Renal pelvis (tissue), 4 donors: ENCODE measurements around the gene RPH3AL. TPM values are rescaled to one million over a fixed set of nuclear protein-coding genes. Genes with fewer than 3 reads are reported as not detected.

Experiments used
- DNase-seq: peaks from one replicate; pipeline ENCODE4 v3.0.0-alpha.2; 2013
- polyA plus RNA-seq, 3 donors: library from polyadenylated mRNA; unstranded; fragments of 120-200 nt; gene quantifications; one replicate each; pipeline ENCODE4 v1.2.1, GENCODE V29; 2013; ENCODE audit not compliant: insufficient read length in 3 of 3

The RPH3AL gene
- polyA plus RNA-seq, 3 donors, result 15.7 to 29.5 (median 23.1) TPM

GRCh38 chr17:302300-302698 is 50.3 kb downstream of the RPH3AL start:
- no peak for DNase-seq

- no peak for DNase-seq
Measured at GRCh38 chr17:301681-302299, 50.8 kb downstream of the RPH3AL start.

GRCh38 chr17:300881-301280 is 51.7 kb downstream of the RPH3AL start:
- no peak for DNase-seq

- DNase-seq, result no peak
Measured at GRCh38 chr17:299546-299945, 53.1 kb downstream of the RPH3AL start.

- peak; percentile 57 for DNase-seq
Measured at GRCh38 chr17:298791-299450, 53.7 kb downstream of the RPH3AL start.

DNA sequence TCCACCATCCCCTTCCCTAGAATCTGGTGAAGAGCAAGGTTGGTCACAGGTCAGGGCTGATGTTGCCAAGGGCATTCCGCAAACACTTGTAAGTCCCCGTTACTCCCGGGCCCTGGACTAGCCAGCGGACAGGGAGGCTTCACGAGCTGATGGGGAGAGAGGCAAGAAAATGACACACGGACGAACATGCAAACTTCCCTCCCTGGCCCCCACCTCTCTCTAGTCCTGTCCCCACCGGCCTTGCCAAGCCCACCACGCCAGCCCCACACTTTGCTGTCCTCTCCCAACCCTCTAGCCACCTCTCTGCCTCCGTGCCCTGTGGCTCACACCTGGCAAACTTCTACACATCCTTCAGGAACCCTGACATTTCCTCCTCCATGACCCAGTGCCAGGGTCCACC is 54.8 kb downstream of the RPH3AL start:
- no peak for DNase-seq

- no peak for DNase-seq
Measured at GRCh38 chr17:296906-297690, 55.5 kb downstream of the RPH3AL start.

DNA sequence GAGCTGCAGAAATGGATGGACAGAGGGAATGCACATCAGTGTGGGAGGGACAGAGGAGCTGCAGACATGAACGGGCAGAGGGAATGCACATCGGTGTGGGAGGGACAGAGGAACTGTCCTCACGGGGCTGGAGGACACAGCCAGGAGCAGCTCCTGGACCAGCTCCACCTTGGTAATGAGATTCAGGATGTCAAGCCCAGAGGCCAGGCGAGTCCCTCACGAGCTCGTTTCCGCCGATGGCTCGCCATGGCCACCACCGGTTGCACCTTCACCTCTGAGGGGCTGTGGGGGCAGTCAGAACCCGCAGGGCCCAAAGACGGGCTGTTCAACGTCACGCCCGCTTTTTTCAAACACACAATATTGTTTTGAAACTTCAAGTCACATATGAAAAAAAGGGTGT is 56.2 kb downstream of the RPH3AL start:
- DNase-seq, result no peak

DNA sequence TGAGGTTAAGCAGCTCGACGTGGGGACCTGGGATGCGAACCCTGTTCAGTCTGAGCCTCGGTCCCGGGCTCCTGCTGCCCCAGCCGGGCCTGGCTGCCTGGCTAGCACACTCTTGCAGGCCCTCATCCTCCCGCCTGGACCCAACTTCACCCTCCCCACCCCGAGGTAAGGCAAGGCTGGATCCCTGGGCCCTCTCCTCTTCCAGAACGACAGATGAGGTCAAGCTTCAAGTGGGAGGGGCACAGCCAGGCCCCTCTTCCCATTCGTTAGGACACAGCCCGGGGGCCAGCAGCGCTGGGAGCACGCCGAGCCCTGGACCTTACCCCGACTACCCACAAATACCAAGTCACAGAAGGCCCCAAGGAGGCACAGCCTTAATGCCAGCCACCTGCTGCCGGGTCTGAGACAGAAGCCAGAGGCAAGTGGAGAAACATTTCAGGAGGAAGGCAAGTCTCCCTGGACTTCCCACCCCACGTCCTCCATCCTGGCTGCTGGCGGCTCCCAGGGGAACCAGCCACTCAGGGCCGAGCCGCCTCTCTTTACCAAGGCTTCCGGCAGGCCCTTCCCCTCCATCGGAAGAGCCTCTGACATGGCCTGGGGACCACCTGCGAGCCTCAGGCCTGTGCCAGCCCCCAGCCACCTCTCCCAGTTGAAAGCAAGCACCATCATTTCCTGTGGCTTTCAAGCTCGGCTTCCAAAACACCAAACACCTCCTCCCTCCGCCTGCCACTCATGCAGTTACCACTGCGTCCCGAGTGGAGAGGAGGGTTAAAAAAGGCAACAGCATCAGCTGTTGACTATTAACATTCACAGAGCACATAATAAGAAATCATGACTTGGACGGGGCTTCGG is 59.9 kb downstream of the RPH3AL start:
- DNase-seq, result no peak

GRCh38 chr17:292016-292415 is 60.6 kb downstream of the RPH3AL start:
- no peak for DNase-seq

DNA sequence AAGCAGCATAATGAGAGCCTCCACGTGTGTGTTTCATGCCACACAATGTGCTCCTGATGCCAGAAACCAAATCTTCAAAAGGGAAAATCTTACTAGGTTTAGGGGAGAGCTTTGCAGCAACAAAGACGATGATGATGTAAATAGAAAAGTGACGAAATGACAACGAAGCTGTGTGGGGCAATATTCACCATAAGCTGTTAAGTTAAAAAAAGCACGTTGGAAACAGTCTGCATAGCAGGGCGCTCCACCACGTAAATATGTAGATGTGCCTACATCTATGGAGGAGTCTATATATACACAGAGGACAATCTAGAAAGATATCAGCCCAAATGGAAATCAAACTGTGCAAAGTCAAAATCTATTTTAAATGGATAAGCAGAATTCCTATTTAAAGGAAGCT is 61.0 kb downstream of the RPH3AL start:
- no peak for DNase-seq

DNA sequence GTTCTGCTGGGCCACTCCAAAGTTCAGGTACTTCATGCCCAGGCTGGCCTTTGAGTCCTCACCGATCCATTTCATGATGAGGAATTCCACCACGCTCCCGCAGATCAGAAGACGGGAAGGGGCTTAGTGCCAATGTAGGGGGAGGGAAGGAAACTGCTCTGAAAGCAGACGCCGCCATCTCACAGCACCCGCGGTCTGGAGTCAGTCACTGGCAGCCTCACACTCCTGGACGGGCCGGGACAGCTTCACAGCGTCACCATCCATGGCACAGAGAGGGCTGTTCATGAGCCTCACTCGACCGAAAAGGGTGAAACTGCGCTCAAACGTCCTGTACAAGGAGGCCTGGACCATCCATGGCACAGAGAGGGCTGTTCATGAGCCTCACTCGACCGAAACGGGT is 62.0 kb downstream of the RPH3AL start:
- DNase-seq, result no peak

- no peak for DNase-seq
Measured at GRCh38 chr17:290121-290521, 62.5 kb downstream of the RPH3AL start.

DNA sequence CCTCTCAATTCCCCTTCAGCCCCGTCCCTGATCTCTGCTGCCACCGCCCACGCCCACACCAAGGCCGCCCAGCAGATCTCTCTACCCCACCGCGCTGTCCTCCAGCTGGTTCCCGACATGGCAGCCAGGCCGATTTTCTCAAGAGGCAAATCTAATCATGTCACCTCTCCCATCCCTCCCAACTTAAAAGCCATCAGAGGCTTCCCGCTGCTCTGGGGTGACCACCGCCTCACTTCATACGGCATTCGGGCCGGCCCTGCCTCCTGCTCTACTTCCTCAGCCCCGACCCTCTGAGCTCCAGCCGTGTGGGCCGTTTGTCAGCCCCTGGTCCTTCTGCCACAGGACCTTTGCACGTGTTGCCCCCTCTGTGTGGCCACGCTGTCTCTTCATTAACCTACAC is 63.2 kb downstream of the RPH3AL start:
- no peak for DNase-seq

- no peak for DNase-seq
Measured at GRCh38 chr17:288802-289356, 63.7 kb downstream of the RPH3AL start.

DNA sequence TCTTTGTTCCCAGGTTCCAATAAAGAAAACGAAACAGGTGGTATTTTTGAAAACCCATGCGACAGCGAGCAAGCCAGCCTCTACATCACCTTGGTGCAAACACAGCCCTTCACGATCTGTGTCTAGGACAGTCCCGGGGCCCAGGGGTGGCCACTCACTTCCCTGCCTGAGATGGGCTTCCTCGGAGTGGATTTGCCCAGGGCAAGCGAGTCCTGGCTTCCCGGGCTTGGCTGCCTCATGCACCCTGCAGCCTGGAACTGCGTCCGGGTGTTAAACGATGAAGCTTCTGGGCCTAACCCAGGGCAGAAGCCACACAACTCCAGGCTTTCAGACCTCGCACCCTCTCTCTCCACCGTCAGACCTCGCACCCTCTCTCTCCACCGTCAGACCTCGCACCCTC is 66.0 kb downstream of the RPH3AL start:
- no peak for DNase-seq

DNA sequence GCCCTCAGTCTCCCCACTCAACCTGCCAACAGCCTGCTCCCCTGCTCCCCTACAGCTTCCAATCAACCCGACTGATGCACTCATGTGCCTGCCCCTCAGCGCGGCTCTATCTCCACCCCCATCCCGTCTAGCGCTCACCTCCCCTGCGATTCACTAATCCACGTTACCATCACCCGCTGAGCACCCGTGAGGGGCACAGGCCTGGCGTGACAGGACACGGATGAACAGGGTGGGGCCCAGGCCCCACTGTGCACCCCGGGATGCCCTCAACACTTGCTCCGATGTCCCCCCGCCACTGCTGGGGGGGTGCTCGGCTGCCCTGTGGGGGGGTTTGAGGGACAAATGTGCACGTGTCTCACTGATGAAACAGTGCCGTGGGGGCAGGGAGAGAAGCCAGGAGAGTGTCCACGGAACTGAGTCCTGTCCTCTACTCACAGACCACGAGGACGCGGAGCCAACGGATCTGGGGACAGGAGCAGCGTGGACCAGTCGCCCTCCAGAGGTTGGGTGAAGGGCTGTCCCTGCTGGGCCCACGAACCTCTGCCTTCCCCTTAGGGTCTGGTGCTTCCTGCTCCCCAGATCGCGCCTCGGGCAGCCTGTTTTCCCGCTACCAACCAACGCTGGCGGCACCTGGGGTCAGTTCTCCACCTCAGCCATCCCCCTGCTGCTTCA is 66.7 kb downstream of the RPH3AL start:
- no peak for DNase-seq

- DNase-seq, result no peak
Measured at GRCh38 chr17:284676-285355, 67.8 kb downstream of the RPH3AL start.

DNA sequence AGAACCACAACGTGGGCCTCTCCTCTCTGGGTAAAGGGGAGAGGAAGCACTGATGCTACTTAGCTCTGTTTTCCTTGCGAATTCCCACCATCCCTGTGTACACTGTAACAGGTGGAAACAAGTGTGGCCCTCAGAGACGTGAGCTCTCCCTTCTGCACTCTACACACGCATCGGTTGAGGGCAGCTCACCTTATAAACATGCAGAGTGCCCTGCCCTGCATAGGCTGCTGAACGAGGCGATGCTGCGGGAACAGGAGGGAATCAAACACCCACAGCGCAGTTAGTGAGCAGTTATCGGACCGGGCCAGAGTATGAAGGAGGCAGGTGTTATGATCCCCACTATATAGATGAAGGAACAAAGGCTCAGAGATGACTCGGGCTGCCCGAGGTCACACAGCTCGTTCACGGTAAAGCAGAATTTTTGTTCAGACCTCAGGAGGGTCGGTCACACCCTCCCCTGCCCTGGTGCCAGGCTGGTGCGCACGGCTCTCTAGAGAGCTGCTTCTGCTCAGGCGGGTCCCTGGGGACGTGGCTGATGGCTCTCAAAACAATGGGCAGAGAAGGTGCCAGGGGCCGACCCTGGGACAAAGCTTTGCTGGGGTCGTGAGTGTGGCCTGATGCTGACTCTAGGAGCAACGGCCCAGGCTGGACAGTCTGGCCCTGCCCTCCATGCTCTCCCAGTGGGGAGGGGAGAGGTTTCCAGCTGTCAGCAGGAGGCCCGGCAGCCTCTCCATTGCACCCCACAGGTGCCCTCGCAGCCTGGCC is 68.5 kb downstream of the RPH3AL start:
- DNase-seq, result no peak
